ENCODE results near the gene MAOA.
"Not testable (repeated sequence)": the region's sequence is repeated elsewhere in the genome, so short reads cannot be mapped to it uniquely, and the experiment has no call there.

MAOA gene

DNA sequence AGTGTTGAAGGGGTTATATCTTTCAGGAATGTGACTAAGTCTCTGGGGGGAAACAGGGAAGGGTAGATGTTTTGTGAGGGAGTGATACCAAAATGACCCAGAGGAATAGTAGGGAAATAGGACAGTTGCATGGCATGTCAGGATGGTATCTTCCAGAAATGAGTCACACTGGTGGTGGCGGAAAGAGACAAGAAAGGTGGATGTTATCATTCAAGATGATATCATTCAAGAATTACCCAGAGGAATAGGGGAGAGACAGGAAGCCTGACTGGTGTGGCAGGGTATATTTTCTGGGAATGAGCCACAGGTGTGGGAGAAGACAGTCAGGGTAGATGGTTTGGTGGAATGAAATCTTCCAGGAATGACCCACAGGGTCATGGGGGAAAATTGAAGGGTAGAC, 61.1 kb downstream of the MAOA start:
- Histone ChIP-seq H3K9ac (ENCODE audit: insufficient read length) (no peak overlapping the region), H3K36me3 (ENCODE audit: insufficient read depth, low read length) (no peaks in the 10 kb centered on the region), H3K9me3 (ENCODE audit: low read depth, low read length) (no peaks in the 10 kb centered on the region), H3K27ac (no peak overlapping the region), H3K4me3 (no peak overlapping the region)
- DNase-seq (ENCODE audit: low read depth, low spot score): no peak
- TF ChIP-seq FOXP2 (optimal IDR thresholded peaks at IDR 0.05; ENCODE audit: control extremely low read depth, extremely low read length, insufficient read depth) (no peak), EZH2 (IDR thresholded peaks at IDR 0.05) (no peak), POLR2AphosphoS5 (IDR thresholded peaks at IDR 0.05; ENCODE audit: borderline replicate concordance, low read depth, low read length) (no peak)

DNA sequence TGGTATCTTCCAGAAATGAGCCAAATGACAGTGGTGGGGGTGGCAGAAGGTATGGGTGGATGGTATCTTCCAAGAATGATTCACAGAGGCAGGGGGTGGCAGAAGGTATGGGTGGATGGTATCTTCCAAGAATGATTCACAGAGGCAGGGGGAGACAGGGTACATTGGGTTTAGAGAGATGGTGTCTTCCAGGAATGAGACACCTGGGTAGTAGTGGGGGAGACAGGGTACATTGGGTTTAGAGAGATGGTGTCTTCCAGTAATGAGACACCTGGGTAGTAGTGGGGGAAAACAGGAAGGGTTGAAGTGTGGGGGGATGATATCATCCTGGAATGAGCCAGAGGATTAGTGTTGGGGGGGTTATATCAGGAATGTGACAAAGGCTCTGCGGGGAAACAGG, 62.0 kb downstream of the MAOA start:
- H3K4me3 ChIP-seq: no peak overlapping the region
- no peak overlapping the region for H3K9ac ChIP-seq (ENCODE audit: insufficient read length)
- H3K36me3 ChIP-seq (ENCODE audit: insufficient read depth, low read length): no peaks in the 10 kb centered on the region
- no peak for DNase-seq (ENCODE audit: low read depth, low spot score)
- no peaks in the 10 kb centered on the region for H3K9me3 ChIP-seq (ENCODE audit: low read depth, low read length)
- TF ChIP-seq EZH2 (IDR thresholded peaks at IDR 0.05) (no peak), POLR2AphosphoS5 (IDR thresholded peaks at IDR 0.05; ENCODE audit: borderline replicate concordance, low read depth, low read length) (no peak), FOXP2 (optimal IDR thresholded peaks at IDR 0.05; ENCODE audit: control extremely low read depth, extremely low read length, insufficient read depth) (no peak)
- no peak overlapping the region for H3K27ac ChIP-seq

DNA sequence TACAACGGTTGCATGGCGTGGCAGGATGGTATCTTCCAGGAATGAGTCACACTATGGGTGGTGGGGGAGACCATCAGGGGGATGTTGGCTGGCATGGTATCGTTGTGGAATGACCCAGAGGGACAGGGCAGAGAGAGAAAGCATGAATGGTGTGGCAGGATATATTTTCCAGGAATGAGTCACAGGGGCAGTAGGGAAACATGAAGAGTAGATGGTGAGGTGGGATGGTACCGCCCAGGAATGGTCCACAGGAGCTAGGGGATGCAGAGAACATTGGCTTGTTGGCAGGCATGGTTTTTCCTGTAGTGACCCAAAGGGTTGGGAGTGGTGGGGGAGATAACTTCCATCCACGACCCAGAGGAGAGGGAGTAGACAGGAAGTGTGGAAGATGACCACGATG, 62.4 kb downstream of the MAOA start:
- TF ChIP-seq FOXP2 (optimal IDR thresholded peaks at IDR 0.05; ENCODE audit: control extremely low read depth, extremely low read length, insufficient read depth) (no peak), EZH2 (IDR thresholded peaks at IDR 0.05) (no peak), POLR2AphosphoS5 (IDR thresholded peaks at IDR 0.05; ENCODE audit: borderline replicate concordance, low read depth, low read length) (no peak)
- no peak overlapping the region for H3K27ac ChIP-seq
- no peak for DNase-seq (ENCODE audit: low read depth, low spot score)
- H3K36me3 ChIP-seq (ENCODE audit: insufficient read depth, low read length): no peaks in the 10 kb centered on the region
- no peak overlapping the region for H3K9ac ChIP-seq (ENCODE audit: insufficient read length)
- H3K9me3 ChIP-seq (ENCODE audit: low read depth, low read length): no peaks in the 10 kb centered on the region
- H3K4me3 ChIP-seq: no peak overlapping the region

DNA sequence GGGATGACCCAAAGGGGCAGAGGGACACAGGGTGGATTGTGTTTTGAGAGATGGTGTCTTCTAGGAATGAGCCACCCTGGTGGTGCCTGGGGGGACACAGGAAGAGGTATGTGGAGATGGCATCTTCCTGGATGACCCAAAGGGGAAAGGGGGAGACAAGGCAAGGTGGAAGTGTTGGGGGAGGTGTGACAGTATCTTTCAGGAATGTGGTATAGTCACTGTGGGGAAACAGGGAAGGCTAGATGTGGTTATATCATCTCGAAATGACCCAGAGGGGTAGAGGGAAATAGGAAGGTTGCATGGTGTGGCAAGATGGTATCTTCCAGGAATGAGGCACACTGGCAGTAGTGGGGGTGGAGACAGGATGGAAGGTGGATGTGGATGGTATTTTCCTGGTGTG, 62.9 kb downstream of the MAOA start:
- Histone ChIP-seq H3K4me3 (no peak overlapping the region), H3K9ac (ENCODE audit: insufficient read length) (no peak overlapping the region), H3K36me3 (ENCODE audit: insufficient read depth, low read length) (no peaks in the 10 kb centered on the region), H3K9me3 (ENCODE audit: low read depth, low read length) (no peaks in the 10 kb centered on the region), H3K27ac (no peak overlapping the region)
- TF ChIP-seq EZH2 (IDR thresholded peaks at IDR 0.05) (no peak), POLR2AphosphoS5 (IDR thresholded peaks at IDR 0.05; ENCODE audit: borderline replicate concordance, low read depth, low read length) (no peak), FOXP2 (optimal IDR thresholded peaks at IDR 0.05; ENCODE audit: control extremely low read depth, extremely low read length, insufficient read depth) (no peak)
- DNase-seq (ENCODE audit: low read depth, low spot score): no peak

DNA sequence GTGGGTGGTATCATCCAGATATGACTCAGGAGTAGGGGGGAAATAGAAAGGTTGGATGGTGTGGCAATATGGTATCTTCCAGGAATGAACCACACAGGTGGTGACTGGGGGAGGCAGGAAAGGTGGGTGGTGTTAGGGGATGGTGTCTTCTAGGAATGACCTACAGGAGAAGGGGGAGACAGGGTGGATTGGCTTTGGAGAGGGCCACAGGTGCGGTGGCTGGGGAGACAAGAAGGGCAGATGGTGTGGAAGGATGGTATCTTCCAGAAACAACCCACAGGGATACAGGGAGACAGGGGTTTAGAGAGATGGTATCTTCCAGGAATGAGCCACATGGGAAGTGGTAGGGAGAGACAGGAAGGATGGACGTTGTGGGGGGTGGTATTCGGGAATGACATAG, 64.0 kb downstream of the MAOA start:
- Histone ChIP-seq H3K4me3 (no peak overlapping the region), H3K9ac (ENCODE audit: insufficient read length) (no peak overlapping the region), H3K27ac (no peak overlapping the region), H3K9me3 (ENCODE audit: low read depth, low read length) (no peaks in the 10 kb centered on the region), H3K36me3 (ENCODE audit: insufficient read depth, low read length) (no peaks in the 10 kb centered on the region)
- no peak for TF ChIP-seq FOXP2 (optimal IDR thresholded peaks at IDR 0.05; ENCODE audit: control extremely low read depth, extremely low read length, insufficient read depth)
- TF ChIP-seq POLR2AphosphoS5 (IDR thresholded peaks at IDR 0.05; ENCODE audit: borderline replicate concordance, low read depth, low read length): no peak
- TF ChIP-seq EZH2 (IDR thresholded peaks at IDR 0.05): no peak
- no peak for DNase-seq (ENCODE audit: low read depth, low spot score)

DNA sequence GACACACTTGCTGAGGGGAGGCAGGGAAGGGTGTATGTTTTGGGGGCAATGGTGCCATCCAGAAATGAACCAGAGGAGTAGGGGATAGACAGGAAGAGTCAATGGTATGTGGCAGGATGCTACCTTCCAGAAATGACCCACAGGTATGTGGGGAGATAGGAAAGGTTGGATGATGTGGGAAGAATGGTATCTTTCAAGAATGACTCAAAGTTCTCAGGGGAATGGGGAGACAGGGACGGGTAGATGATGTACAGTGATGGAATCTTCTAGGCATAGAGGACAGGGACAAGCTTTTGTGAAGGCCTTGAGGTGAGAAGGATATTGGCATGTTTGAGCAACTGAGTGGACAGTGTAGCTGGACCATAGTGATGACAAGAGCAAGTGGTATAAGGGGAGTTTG, 64.9 kb downstream of the MAOA start:
- Histone ChIP-seq H3K4me3 (no peak overlapping the region), H3K27ac (no peak overlapping the region), H3K36me3 (ENCODE audit: insufficient read depth, low read length) (no peaks in the 10 kb centered on the region), H3K9ac (ENCODE audit: insufficient read length) (no peak overlapping the region), H3K9me3 (ENCODE audit: low read depth, low read length) (no peaks in the 10 kb centered on the region)
- TF ChIP-seq FOXP2 (optimal IDR thresholded peaks at IDR 0.05; ENCODE audit: control extremely low read depth, extremely low read length, insufficient read depth): no peak
- DNase-seq (ENCODE audit: low read depth, low spot score): no peak

DNA sequence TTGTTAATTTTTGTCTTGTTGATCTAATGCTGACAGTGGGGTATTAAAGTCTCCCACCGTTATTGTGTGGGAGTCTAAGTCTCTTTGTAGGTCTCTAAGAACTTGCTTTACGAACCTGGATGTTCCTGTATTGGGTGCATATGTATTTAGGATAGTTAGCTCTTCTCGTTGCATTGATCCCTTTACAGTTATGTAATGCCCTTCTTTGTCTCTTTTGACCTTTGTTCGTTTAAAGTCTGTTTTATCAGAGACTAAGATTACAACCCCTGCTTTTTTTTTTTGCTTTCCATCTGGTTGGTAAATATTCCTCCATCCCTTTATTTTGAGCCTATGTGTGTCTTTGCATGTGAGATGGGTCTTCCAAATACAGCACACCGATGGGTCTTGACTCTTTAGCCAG, 69.1 kb downstream of the MAOA start:
- H3K4me3 ChIP-seq; DNase-seq (ENCODE audit: low read depth, low spot score); H3K27ac ChIP-seq; H3K36me3 ChIP-seq (ENCODE audit: insufficient read depth, low read length); H3K9ac ChIP-seq (ENCODE audit: insufficient read length); H3K9me3 ChIP-seq (ENCODE audit: low read depth, low read length): not testable (repeated sequence)

DNA sequence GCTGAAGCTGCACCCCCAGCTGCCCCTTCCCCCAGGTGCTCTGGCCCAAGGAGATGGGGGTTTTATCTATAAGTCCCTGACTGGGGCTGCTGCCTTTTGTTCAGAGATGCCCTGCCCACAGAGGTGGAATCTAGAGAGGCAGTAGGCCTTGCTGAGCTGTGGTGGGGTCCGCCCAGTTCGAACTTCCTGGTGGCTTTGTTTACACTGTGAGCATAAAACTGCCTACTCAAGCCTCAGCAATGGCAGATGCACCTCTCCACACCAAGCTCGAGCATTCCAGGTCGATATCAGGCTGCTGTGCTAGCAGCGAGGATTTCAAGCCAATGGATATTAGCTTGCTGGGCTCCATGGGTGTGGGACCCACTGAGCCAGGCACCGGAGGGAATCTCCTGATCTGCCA, 71.2 kb downstream of the MAOA start:
- not testable (repeated sequence) for DNase-seq (ENCODE audit: low read depth, low spot score); H3K9me3 ChIP-seq (ENCODE audit: low read depth, low read length); H3K27ac ChIP-seq; H3K9ac ChIP-seq (ENCODE audit: insufficient read length); H3K4me3 ChIP-seq; H3K36me3 ChIP-seq (ENCODE audit: insufficient read depth, low read length)

DNA sequence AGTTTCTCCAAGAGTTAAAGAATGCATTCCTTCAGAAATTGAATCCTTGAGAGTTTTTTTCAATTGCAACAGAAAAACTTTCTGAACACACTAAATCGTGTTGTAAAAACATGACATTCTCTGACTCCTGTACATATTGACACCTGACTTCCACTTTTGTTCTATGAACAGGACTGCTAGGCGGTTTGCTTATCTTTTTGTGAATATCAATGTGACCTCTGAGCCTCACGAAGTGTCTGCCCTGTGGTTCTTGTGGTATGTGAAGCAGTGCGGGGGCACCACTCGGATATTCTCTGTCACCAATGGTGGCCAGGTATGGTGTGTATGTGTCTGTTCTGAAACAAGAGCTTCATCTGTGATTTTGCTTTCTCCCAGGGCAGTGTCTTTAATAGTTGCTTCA, 71.9 kb downstream of the MAOA start:
- Histone ChIP-seq H3K36me3 (ENCODE audit: insufficient read depth, low read length) (no peaks in the 10 kb centered on the region), H3K9ac (ENCODE audit: insufficient read length) (no peak overlapping the region), H3K9me3 (ENCODE audit: low read depth, low read length) (no peaks in the 10 kb centered on the region), H3K27ac (no peak overlapping the region), H3K4me3 (no peak overlapping the region)
- no peak for DNase-seq (ENCODE audit: low read depth, low spot score)
- TF ChIP-seq POLR2AphosphoS5 (IDR thresholded peaks at IDR 0.05; ENCODE audit: borderline replicate concordance, low read depth, low read length) (no peak), EZH2 (IDR thresholded peaks at IDR 0.05) (no peak), FOXP2 (optimal IDR thresholded peaks at IDR 0.05; ENCODE audit: control extremely low read depth, extremely low read length, insufficient read depth) (no peak)

DNA sequence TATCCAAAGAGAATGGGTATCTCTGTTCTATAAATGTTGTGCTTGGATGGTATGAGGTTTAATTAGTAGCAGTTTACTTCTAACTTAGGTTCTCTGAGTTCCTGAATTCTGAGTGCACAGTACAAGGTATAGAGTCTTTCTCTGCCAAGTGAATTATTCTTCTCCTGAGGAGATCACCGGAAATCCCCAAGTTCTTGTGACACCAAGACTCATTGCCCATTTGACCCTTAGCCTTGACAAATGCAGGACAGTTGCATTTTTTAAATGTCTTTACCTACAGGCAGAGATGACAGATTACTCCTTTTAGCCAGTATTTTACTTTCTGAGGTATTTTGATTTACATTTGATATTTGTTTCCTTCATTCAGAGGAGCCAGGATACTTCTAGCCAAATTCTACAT, 72.9 kb downstream of the MAOA start:
- Histone ChIP-seq H3K27ac (no peak overlapping the region), H3K9me3 (ENCODE audit: low read depth, low read length) (no peaks in the 10 kb centered on the region), H3K36me3 (ENCODE audit: insufficient read depth, low read length) (no peaks in the 10 kb centered on the region), H3K9ac (ENCODE audit: insufficient read length) (no peak overlapping the region), H3K4me3 (no peak overlapping the region)
- DNase-seq (ENCODE audit: low read depth, low spot score): no peak
- TF ChIP-seq POLR2AphosphoS5 (IDR thresholded peaks at IDR 0.05; ENCODE audit: borderline replicate concordance, low read depth, low read length) (no peak), FOXP2 (optimal IDR thresholded peaks at IDR 0.05; ENCODE audit: control extremely low read depth, extremely low read length, insufficient read depth) (no peak), EZH2 (IDR thresholded peaks at IDR 0.05) (no peak)

Data from SK-N-MC (cell line).